ENCODE results near the gene CLK3. TPM values are rescaled to one million over a fixed set of nuclear protein-coding genes. Genes with fewer than 3 reads are reported as not detected.

The CLK3 gene
- polyA plus RNA-seq, 1 of the 3 experiments (the other 2 are of a cell fraction): 67.7 TPM

- Histone ChIP-seq H3F3A (replicated peaks; ENCODE audit: insufficient read depth) (peaks cover 3% of the 10 kb centered on the region), H3K4me2 (no peak overlapping the region), H3K4me3 (ENCODE audit: low read depth in 2 of 2, low read length in 1 of 2) (no peak overlapping the region), H3K27me3 (ENCODE audit: insufficient read depth) (no peaks in the 10 kb centered on the region), H3K36me3 (replicated peaks in 1 of 2; ENCODE audit: control insufficient read depth in 1 of 2, insufficient read depth in 2 of 2, low read length in 1 of 2) (peaks cover 4 to 15% of the 10 kb centered on the region in 2 experiments), H3K79me2 (ENCODE audit: insufficient read depth) (peaks cover 46% of the 10 kb centered on the region), H3K9me3 (no peaks in the 10 kb centered on the region), H4K20me1 (ENCODE audit: insufficient read depth) (peaks cover 29% of the 10 kb centered on the region), H3K27ac (ENCODE audit: low read depth in 2 of 2, low read length in 1 of 2) (no peak overlapping the region), H3K9me2 (no peaks in the 10 kb centered on the region), H2AFZ (ENCODE audit: low read depth) (no peak overlapping the region), H3K9ac (no peak overlapping the region), H3K4me1 (ENCODE audit: control insufficient read depth in 1 of 2, insufficient read depth in 2 of 2, low read depth in 1 of 2, low read length in 1 of 2) (peaks cover 0 to 30% of the 10 kb centered on the region in 2 experiments; a peak in 3 of 4 replicates)
- DNase-seq: no peak
- TF ChIP-seq USF1 (IDR thresholded peaks at IDR 0.05; ENCODE audit: borderline replicate concordance, low read depth) (no peak), MEF2A (IDR thresholded peaks at IDR 0.05; ENCODE audit: borderline replicate concordance, low read depth) (no peak), TEAD4 (IDR thresholded peaks at IDR 0.05; ENCODE audit: borderline replicate concordance, insufficient read depth) (no peak), ZBTB33 (IDR thresholded peaks at IDR 0.05; ENCODE audit: borderline replicate concordance, low read depth) (no peak), REST (IDR thresholded peaks at IDR 0.05; ENCODE audit: low read depth, low read length) (no peak), GATA2 (CRISPR knock-in tag; IDR thresholded peaks at IDR 0.05) (no peak)
- ChIA-PET CTCF (interaction anchor here (0.6 to 1.7 kb wide), 8 partner anchors 9 to 218 kb away, joined by 3 to 8 read pairs (median 3); no protein-coding TSS in a partner anchor), POLR2A (no interaction called here)
- 96% methylated on average over 6 of the region's 6 CpGs for WGBS (ENCODE audit: low lambda C conversion rate)
Observed at GRCh38 chr15:74656935-74657535, 41.4 kb downstream of the CLK3 start.

GRCh38 chr15:74657846-74658245 lies 42.2 kb downstream of the CLK3 start:
- no peak overlapping the region for H3K27ac ChIP-seq (ENCODE audit: low read depth in 2 of 2, low read length in 1 of 2)
- H3K9ac ChIP-seq: no peak overlapping the region
- peaks cover 7% of the 10 kb centered on the region for H3F3A ChIP-seq (replicated peaks; ENCODE audit: insufficient read depth)
- H3K4me3 ChIP-seq (ENCODE audit: low read depth in 2 of 2, low read length in 1 of 2): no peak overlapping the region
- no peaks in the 10 kb centered on the region for H3K9me3 ChIP-seq
- CTCF ChIA-PET: no interaction called here
- H2AFZ ChIP-seq (ENCODE audit: low read depth): no peak overlapping the region
- peaks cover 0 to 30% of the 10 kb centered on the region in 2 experiments; a peak in 3 of 4 replicates for H3K4me1 ChIP-seq (ENCODE audit: control insufficient read depth in 1 of 2, insufficient read depth in 2 of 2, low read depth in 1 of 2, low read length in 1 of 2)
- TF ChIP-seq IRF3 (IDR thresholded peaks at IDR 0.05; ENCODE audit: low read depth, low read length): no peak
- TF ChIP-seq POLR2AphosphoS5 (IDR thresholded peaks at IDR 0.05; ENCODE audit: low read depth, low read length): no peak
- TF ChIP-seq SIN3A (IDR thresholded peaks at IDR 0.05; ENCODE audit: borderline replicate concordance, low read depth, low read length): no peak
- TF ChIP-seq MAX (IDR thresholded peaks at IDR 0.05; ENCODE audit: low read depth): no peak
- no peak for TF ChIP-seq CTCF (IDR thresholded peaks at IDR 0.05)
- TF ChIP-seq RXRA (IDR thresholded peaks at IDR 0.05; ENCODE audit: borderline replicate concordance, low read depth): no peak
- TF ChIP-seq YY1 (IDR thresholded peaks at IDR 0.05; ENCODE audit: low read depth): no peak
- no peak for TF ChIP-seq EP300 (IDR thresholded peaks at IDR 0.05; ENCODE audit: borderline replicate concordance in 1 of 2, low read depth in 1 of 2, low read length in 1 of 2)
- no peak overlapping the region for H3K4me2 ChIP-seq
- no peaks in the 10 kb centered on the region for H3K27me3 ChIP-seq (ENCODE audit: insufficient read depth)
- no peaks in the 10 kb centered on the region for H3K9me2 ChIP-seq
- POLR2A ChIA-PET: no interaction called here
- H3K79me2 ChIP-seq (ENCODE audit: insufficient read depth): peaks cover 53% of the 10 kb centered on the region
- no peak for DNase-seq
- WGBS (ENCODE audit: low lambda C conversion rate): 85% methylated on average over 3 of the region's 3 CpGs
- H3K36me3 ChIP-seq (replicated peaks in 1 of 2; ENCODE audit: control insufficient read depth in 1 of 2, insufficient read depth in 2 of 2, low read length in 1 of 2): peaks cover 4 to 15% of the 10 kb centered on the region in 2 experiments
- peaks cover 30% of the 10 kb centered on the region for H4K20me1 ChIP-seq (ENCODE audit: insufficient read depth)

Measured in SK-N-SH (cell line).